ENCODE results near the gene TUBA3D.
"Not testable (repeated sequence)": the region's sequence is repeated elsewhere in the genome, so short reads cannot be mapped to it uniquely, and the experiment has no call there.

Gene TUBA3D

DNA sequence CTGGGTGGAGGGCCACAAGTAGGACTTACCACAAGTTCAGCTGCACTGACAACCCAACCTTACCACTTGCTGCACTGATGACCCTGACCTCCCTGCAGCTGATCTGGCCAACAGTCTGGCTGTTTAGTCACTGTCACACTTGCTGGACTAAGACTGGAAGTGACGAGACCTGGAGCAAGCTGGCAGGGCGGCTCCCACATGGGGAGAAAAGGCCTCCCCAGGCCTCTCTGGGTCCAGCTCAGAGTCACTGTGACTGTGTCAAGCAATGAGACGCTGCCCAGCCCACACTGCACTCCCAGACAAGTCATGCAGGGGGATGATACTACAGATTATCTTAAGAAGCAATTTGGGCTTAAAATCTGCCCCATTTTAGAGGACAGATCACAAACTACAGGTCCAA is 5.0 kb upstream of the TUBA3D start:
- not testable (repeated sequence) for H3K9me3 ChIP-seq (ENCODE audit: control insufficient read depth, low read length); H3K36me3 ChIP-seq (ENCODE audit: control insufficient read depth, insufficient read depth, low read length, severe bottlenecking); H3K27me3 ChIP-seq (replicated peaks; ENCODE audit: control insufficient read depth, insufficient read depth, low read length); H3K4me1 ChIP-seq (ENCODE audit: control insufficient read depth, insufficient read depth, low read length); H3K4me3 ChIP-seq (ENCODE audit: low read length); DNase-seq (ENCODE audit: low read depth); H3K9ac ChIP-seq (ENCODE audit: low read length)

- not testable (repeated sequence) for H3K36me3 ChIP-seq (ENCODE audit: control insufficient read depth, insufficient read depth, low read length, severe bottlenecking); H3K9me3 ChIP-seq (ENCODE audit: control insufficient read depth, low read length); H3K27me3 ChIP-seq (replicated peaks; ENCODE audit: control insufficient read depth, insufficient read depth, low read length); H3K9ac ChIP-seq (ENCODE audit: low read length); H3K4me3 ChIP-seq (ENCODE audit: low read length); H3K4me1 ChIP-seq (ENCODE audit: control insufficient read depth, insufficient read depth, low read length); DNase-seq (ENCODE audit: low read depth)
Observed at GRCh38 chr2:131471624-131472023, 4.3 kb upstream of the TUBA3D start.

- H3K9ac ChIP-seq (ENCODE audit: low read length); H3K4me3 ChIP-seq (ENCODE audit: low read length); H3K9me3 ChIP-seq (ENCODE audit: control insufficient read depth, low read length); H3K36me3 ChIP-seq (ENCODE audit: control insufficient read depth, insufficient read depth, low read length, severe bottlenecking); H3K27me3 ChIP-seq (replicated peaks; ENCODE audit: control insufficient read depth, insufficient read depth, low read length); DNase-seq (ENCODE audit: low read depth); H3K4me1 ChIP-seq (ENCODE audit: control insufficient read depth, insufficient read depth, low read length): not testable (repeated sequence)
Observed at GRCh38 chr2:131473266-131473665, 2.7 kb upstream of the TUBA3D start.

- DNase-seq (ENCODE audit: low read depth); H3K4me1 ChIP-seq (ENCODE audit: control insufficient read depth, insufficient read depth, low read length); H3K27me3 ChIP-seq (replicated peaks; ENCODE audit: control insufficient read depth, insufficient read depth, low read length); H3K36me3 ChIP-seq (ENCODE audit: control insufficient read depth, insufficient read depth, low read length, severe bottlenecking); H3K9ac ChIP-seq (ENCODE audit: low read length); H3K9me3 ChIP-seq (ENCODE audit: control insufficient read depth, low read length); H3K4me3 ChIP-seq (ENCODE audit: low read length): not testable (repeated sequence)
Observed at GRCh38 chr2:131476363-131476762, 444 bp downstream of the TUBA3D start.

- DNase-seq (ENCODE audit: low read depth); H3K4me1 ChIP-seq (ENCODE audit: control insufficient read depth, insufficient read depth, low read length); H3K9ac ChIP-seq (ENCODE audit: low read length); H3K36me3 ChIP-seq (ENCODE audit: control insufficient read depth, insufficient read depth, low read length, severe bottlenecking); H3K27me3 ChIP-seq (replicated peaks; ENCODE audit: control insufficient read depth, insufficient read depth, low read length); H3K4me3 ChIP-seq (ENCODE audit: low read length); H3K9me3 ChIP-seq (ENCODE audit: control insufficient read depth, low read length): not testable (repeated sequence)
Observed at GRCh38 chr2:131477227-131477626, 1.3 kb downstream of the TUBA3D start.

- DNase-seq (ENCODE audit: low read depth); H3K36me3 ChIP-seq (ENCODE audit: control insufficient read depth, insufficient read depth, low read length, severe bottlenecking): not testable (repeated sequence)
Observed at GRCh38 chr2:131478074-131478849, 2.3 kb downstream of the TUBA3D start.

GRCh38 chr2:131478850-131479461 is 3.0 kb downstream of the TUBA3D start:
- not testable (repeated sequence) for H3K4me3 ChIP-seq (ENCODE audit: low read length); H3K4me1 ChIP-seq (ENCODE audit: control insufficient read depth, insufficient read depth, low read length); H3K9ac ChIP-seq (ENCODE audit: low read length)

More at GRCh38 chr2:131478074-131478849, 2.3 kb downstream of the TUBA3D start:
- H3K9me3 ChIP-seq (ENCODE audit: control insufficient read depth, low read length); H3K9ac ChIP-seq (ENCODE audit: low read length); H3K4me3 ChIP-seq (ENCODE audit: low read length); H3K27me3 ChIP-seq (replicated peaks; ENCODE audit: control insufficient read depth, insufficient read depth, low read length); H3K4me1 ChIP-seq (ENCODE audit: control insufficient read depth, insufficient read depth, low read length): not testable (repeated sequence)

GRCh38 chr2:131480351-131480750 is 4.4 kb downstream of the TUBA3D start:
- not testable (repeated sequence) for H3K4me3 ChIP-seq (ENCODE audit: low read length); H3K9ac ChIP-seq (ENCODE audit: low read length); H3K27me3 ChIP-seq (replicated peaks; ENCODE audit: control insufficient read depth, insufficient read depth, low read length); H3K36me3 ChIP-seq (ENCODE audit: control insufficient read depth, insufficient read depth, low read length, severe bottlenecking); H3K4me1 ChIP-seq (ENCODE audit: control insufficient read depth, insufficient read depth, low read length); DNase-seq (ENCODE audit: low read depth); H3K9me3 ChIP-seq (ENCODE audit: control insufficient read depth, low read length)

More at GRCh38 chr2:131478850-131479461, 3.0 kb downstream of the TUBA3D start:
- DNase-seq (ENCODE audit: low read depth); H3K36me3 ChIP-seq (ENCODE audit: control insufficient read depth, insufficient read depth, low read length, severe bottlenecking); H3K27me3 ChIP-seq (replicated peaks; ENCODE audit: control insufficient read depth, insufficient read depth, low read length); H3K9me3 ChIP-seq (ENCODE audit: control insufficient read depth, low read length): not testable (repeated sequence)

DNA sequence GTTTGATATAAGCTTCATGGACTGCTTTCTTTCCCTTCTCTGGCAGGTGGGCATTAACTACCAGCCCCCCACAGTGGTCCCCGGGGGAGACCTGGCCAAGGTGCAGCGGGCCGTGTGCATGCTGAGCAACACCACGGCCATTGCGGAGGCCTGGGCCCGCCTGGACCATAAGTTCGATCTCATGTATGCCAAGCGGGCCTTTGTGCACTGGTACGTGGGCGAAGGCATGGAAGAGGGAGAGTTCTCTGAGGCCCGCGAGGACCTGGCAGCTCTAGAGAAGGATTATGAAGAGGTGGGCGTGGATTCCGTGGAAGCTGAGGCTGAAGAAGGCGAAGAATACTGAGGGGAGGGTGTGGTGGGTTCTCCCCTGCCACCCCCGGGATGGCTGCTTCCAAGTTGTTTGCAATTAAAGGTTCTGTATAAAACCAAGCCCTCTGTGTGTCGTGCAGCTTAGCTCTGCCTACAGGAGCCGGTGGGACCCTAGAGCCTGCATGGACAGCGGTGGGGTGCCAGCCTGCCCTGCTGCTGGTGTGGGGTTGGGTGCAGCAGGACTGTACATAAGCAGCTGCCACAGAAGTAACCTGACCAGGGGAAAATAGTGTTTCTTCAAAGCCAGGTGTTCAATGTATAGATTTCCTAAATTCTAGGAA is 6.7 kb downstream of the TUBA3D start:
- not testable (repeated sequence) for H3K4me1 ChIP-seq (ENCODE audit: control insufficient read depth, insufficient read depth, low read length); H3K4me3 ChIP-seq (ENCODE audit: low read length); H3K36me3 ChIP-seq (ENCODE audit: control insufficient read depth, insufficient read depth, low read length, severe bottlenecking); DNase-seq (ENCODE audit: low read depth); H3K27me3 ChIP-seq (replicated peaks; ENCODE audit: control insufficient read depth, insufficient read depth, low read length); H3K9ac ChIP-seq (ENCODE audit: low read length); H3K9me3 ChIP-seq (ENCODE audit: control insufficient read depth, low read length)

DNA sequence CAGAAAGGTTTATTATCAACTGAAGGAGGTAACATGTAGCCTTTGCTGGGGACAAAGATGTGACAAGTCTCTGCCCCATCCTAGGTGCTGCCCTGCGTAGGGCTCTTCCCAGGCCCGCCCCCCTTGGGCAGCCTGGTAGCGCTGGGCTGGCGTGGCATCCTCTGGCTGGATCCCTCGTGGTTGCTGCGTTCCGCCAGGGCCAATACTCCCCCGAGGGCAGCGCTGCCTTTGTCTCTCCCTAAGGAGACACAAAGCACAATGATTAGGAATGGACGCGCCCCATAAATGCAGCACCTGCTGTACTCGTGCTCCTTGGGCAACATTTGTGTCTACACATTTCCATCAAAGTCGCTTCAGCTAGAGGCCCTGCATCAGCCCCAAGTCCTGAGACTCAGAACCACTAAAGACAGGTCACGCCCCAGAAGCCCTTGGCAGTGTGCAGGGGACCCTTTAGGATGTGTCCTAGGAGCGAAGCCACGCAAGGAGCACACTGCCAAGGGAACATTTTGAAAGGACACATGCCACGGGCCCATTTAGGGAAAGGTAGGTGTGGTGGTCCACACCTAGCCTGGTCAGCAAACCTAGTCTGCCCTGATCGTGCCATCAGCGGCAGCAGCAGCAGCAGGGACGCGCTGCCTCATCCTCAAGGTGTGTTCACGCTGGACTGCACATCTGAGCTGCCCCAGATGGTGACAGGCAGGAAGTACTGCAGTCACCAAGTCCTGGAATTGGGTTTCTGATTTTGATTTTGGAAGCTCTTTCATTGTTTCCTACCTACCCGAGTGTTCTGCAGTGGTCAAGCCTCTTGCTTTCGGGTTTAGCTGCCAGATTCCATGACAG is 8.3 kb downstream of the TUBA3D start:
- not testable (repeated sequence) for H3K9me3 ChIP-seq (ENCODE audit: control insufficient read depth, low read length); H3K4me1 ChIP-seq (ENCODE audit: control insufficient read depth, insufficient read depth, low read length); H3K9ac ChIP-seq (ENCODE audit: low read length); DNase-seq (ENCODE audit: low read depth); H3K4me3 ChIP-seq (ENCODE audit: low read length); H3K27me3 ChIP-seq (replicated peaks; ENCODE audit: control insufficient read depth, insufficient read depth, low read length); H3K36me3 ChIP-seq (ENCODE audit: control insufficient read depth, insufficient read depth, low read length, severe bottlenecking)

DNA sequence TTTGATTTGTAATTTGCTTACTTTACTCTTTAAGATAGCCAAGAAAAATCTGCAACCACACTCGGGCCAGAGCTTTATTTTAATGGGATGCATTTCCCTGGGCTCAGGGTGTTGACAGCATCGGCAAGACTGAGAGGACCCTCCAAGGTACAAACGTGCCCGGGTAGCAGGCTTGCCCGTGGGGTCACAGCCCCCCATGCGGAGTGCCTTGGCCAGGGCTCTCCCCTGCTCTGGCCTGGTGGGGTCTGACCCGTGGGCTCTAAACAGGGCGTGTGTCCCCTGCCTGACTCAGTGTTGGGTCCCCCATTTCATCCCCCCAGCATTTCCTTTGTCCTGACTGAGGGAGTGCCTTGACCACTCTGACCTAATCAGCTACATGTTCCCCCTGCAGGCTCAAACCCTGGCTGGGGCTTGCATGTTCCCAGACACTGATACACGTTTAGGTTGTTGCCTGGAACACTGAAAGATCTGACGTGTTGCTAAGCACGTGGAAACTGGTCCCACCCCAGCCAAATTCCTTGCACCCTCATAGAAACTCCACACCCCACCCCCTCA is 9.1 kb downstream of the TUBA3D start:
- DNase-seq (ENCODE audit: low read depth); H3K4me1 ChIP-seq (ENCODE audit: control insufficient read depth, insufficient read depth, low read length): not testable (repeated sequence)

More for the DNA sequence above, 9.1 kb downstream of the TUBA3D start:
- H3K9me3 ChIP-seq (ENCODE audit: control insufficient read depth, low read length); H3K9ac ChIP-seq (ENCODE audit: low read length); H3K27me3 ChIP-seq (replicated peaks; ENCODE audit: control insufficient read depth, insufficient read depth, low read length); H3K4me3 ChIP-seq (ENCODE audit: low read length); H3K36me3 ChIP-seq (ENCODE audit: control insufficient read depth, insufficient read depth, low read length, severe bottlenecking): not testable (repeated sequence)
